Panc1 (cell line): ENCODE measurements around the gene CDK2. TPM values are rescaled to one million over a fixed set of nuclear protein-coding genes. Genes with fewer than 3 reads are reported as not detected.
"Not testable (repeated sequence)": the region's sequence is repeated elsewhere in the genome, so short reads cannot be mapped to it uniquely, and the experiment has no call there.

ENCODE experiments used
- ATAC-seq: fragments of 200-7000 bp; cut with Tn5 transposase; 2 replicates; pipeline ENCODE4 v1.9.1; 2020; ENCODE audit warnings: mild to moderate bottlenecking, moderate library complexity
- BruUV-seq: library from RNA; stranded (reverse); fragments of 400-500 nt; replicated peaks from 2 replicates; lab custom pipeline; 2021; lab: Mats Ljungman, UMichigan
- CTCF ChIA-PET: fragments of 300-600 bp; sonication (Branson Sonifier 250); formaldehyde crosslinking; loops from one replicate; lab custom pipeline; 2022; ENCODE audit warnings: antibody characterized with exemption; lab: Charles Lee
- POLR2A ChIA-PET: fragments of 300-600 bp; sonication (Branson Sonifier 250); formaldehyde crosslinking; loops from one replicate; lab custom pipeline; 2022; ENCODE audit warnings: antibody characterized with exemption; lab: Charles Lee
- DNase-seq: peaks from one replicate; pipeline ENCODE4 v3.0.0-alpha.2; 2010; ENCODE audit warnings: low read depth, low spot score
- H3K27ac ChIP-seq: 2 replicates; pipeline ENCODE4 v1.5.1; 2011; ENCODE audit warnings: mild to moderate bottlenecking, low read length, inconsistent platforms
- H3K27me3 ChIP-seq: fragments of 200-500 bp; sonication (Bioruptor generic); 2 replicates; pipeline ENCODE4 v1.6.0; 2014; ENCODE audit warnings: low read length, inconsistent platforms; ENCODE audit not compliant: control insufficient read depth, insufficient read depth
- H3K36me3 ChIP-seq: fragments of 200-500 bp; sonication (Bioruptor generic); 2 replicates; pipeline ENCODE4 v1.5.1; 2014; ENCODE audit warnings: inconsistent platforms, mild to moderate bottlenecking, low read length, moderate library complexity; ENCODE audit not compliant: control insufficient read depth, insufficient read depth
- H3K4me1 ChIP-seq: 2 replicates; pipeline ENCODE4 v1.5.1; 2011; ENCODE audit warnings: inconsistent platforms, mild to moderate bottlenecking, low read length, moderate library complexity; ENCODE audit not compliant: control insufficient read depth, insufficient read depth
- H3K4me3 ChIP-seq, 2 experiments: 2 replicates each; pipeline ENCODE4 v1.5.1; 2011 to 2012; ENCODE audit warnings: low read depth in 2 of 2, low read length in 2 of 2, mild to moderate bottlenecking in 2 of 2, inconsistent platforms in 1 of 2, moderate library complexity in 1 of 2
- H3K9me3 ChIP-seq: fragments of 200-500 bp; sonication (Bioruptor generic); 2 replicates; pipeline ENCODE4 v1.5.1; 2014; ENCODE audit warnings: low read depth, mild to moderate bottlenecking, inconsistent platforms, low read length, moderate library complexity; ENCODE audit not compliant: control insufficient read depth, insufficient read depth
- CTCF ChIP-seq: fragments of 450-650 bp; IDR thresholded peaks from 2 replicates; pipeline ENCODE4 v1.5.1; 2017; ENCODE audit warnings: mild to moderate bottlenecking
- POLR2AphosphoS5 ChIP-seq: IDR thresholded peaks from 2 replicates; pipeline ENCODE4 v1.6.1; 2012; ENCODE audit warnings: mild to moderate bottlenecking, low read depth, low read length, moderate library complexity
- REST ChIP-seq, 2 experiments: IDR thresholded peaks; 2 replicates each; pipeline ENCODE4 v1.6.1; 2011 to 2012; ENCODE audit warnings: low read depth in 2 of 2, control low read depth in 1 of 2, low read length in 1 of 2, mild to moderate bottlenecking in 1 of 2, moderate library complexity in 1 of 2; ENCODE audit not compliant: insufficient read depth in 1 of 2
- SIN3A ChIP-seq: IDR thresholded peaks from 2 replicates; pipeline ENCODE4 v1.6.1; 2012; ENCODE audit warnings: low read depth, mild to moderate bottlenecking, low read length, moderate library complexity, borderline replicate concordance; ENCODE audit not compliant: insufficient read depth
- TCF7L2 ChIP-seq: IDR thresholded peaks from 2 replicates; pipeline ENCODE4 v1.6.1; 2011; ENCODE audit warnings: mild to moderate bottlenecking, low read depth, low read length, inconsistent platforms
- in situ Hi-C: cut with HindIII; loops from 2 replicates; pipeline ENCODE4 v1.10.0; 2016; ENCODE audit warnings: low sequenced_read_pairs, low pct_unique_long_range_greater_than_20kb
- intact Hi-C: fragments of 100-400 bp; cut with micrococcal nuclease; formaldehyde crosslinking; loops from one replicate; pipeline ENCODE4 v1.10.0; 2022; ENCODE audit not compliant: unreplicated experiment
- total RNA-seq: library from RNA; stranded (reverse); gene quantifications from one replicate; pipeline ENCODE4 v1.2.1, GENCODE V29; 2021; ENCODE audit not compliant: unreplicated experiment

Gene CDK2
- total RNA-seq, 1 experiment from 2014 or later: 72.9 TPM

- H3K36me3 ChIP-seq, DNase-seq, H3K4me3 ChIP-seq, CTCF ChIA-PET, BruUV-seq, H3K27me3 ChIP-seq, H3K9me3 ChIP-seq, intact Hi-C loops, H3K27ac ChIP-seq, in situ Hi-C loops, POLR2A ChIA-PET, ATAC-seq: not testable (repeated sequence)
- H3K4me1 ChIP-seq: peaks cover 11% of the 10 kb centered on the region
Measured at GRCh38 chr12:55923648-55924047, 43.0 kb upstream of the CDK2 start.

GRCh38 chr12:55925371-55925770 lies 41.3 kb upstream of the CDK2 start:
- ChIA-PET POLR2A (interaction anchor here (1.2 kb wide), 1 partner anchor 96 kb away, joined by 8 read pairs; the partner anchor contains the start of gene DNAJC14), CTCF (no interaction called here)
- in situ Hi-C loops (no loop called here), intact Hi-C loops (loop anchor here (5.0 kb wide), 1 partner anchor 198 kb away; the partner anchor contains the start of gene CD63)
- DNase-seq (no peak), ATAC-seq (no peak)
- H3K36me3 ChIP-seq: peaks cover 4% of the 10 kb centered on the region; the same call in 1 of the 2 replicates
- BruUV-seq: no TSS peak
- peak overlapping the region in 1 of 2 experiments; percentile 67; a peak in 2 of 4 replicates for H3K4me3 ChIP-seq
- no peaks in the 10 kb centered on the region for H3K9me3 ChIP-seq
- TF ChIP-seq REST (IDR thresholded peaks at IDR 0.05; ENCODE audit: insufficient read depth in 1 of 2, low read depth in 2 of 2, low read length in 1 of 2) (no peak), SIN3A (no peak), POLR2AphosphoS5 (no peak), CTCF (no peak), TCF7L2 (no peak)
- no peaks in the 10 kb centered on the region for H3K27me3 ChIP-seq
- H3K27ac ChIP-seq: peak overlapping the region; percentile 100
- H3K4me1 ChIP-seq: peaks cover 21% of the 10 kb centered on the region
